ENCODE measurements around the gene MRM2. TPM values are rescaled to one million over a fixed set of nuclear protein-coding genes. Genes with fewer than 3 reads are reported as not detected.

Gene MRM2
- total and polyA plus RNA-seq, 8 donors = 9.9 to 22.3 (median 17.9) TPM

GRCh38 chr7:2196381-2197378 lies 45.3 kb downstream of the MRM2 start:
- intact Hi-C loops (cut with DNase I; ENCODE audit: low total_unique reads) = no loop called here
- WGBS, 5 donors = 85 to 91% (median 87%) methylated on average over 26 to 32 of the region's 32 CpGs
- peaks cover 8 to 70% (median 52%) of the 10 kb centered on the region in 4 donors for H3K36me3 ChIP-seq
- no peak overlapping the region for H3K4me3 ChIP-seq
- TF ChIP-seq EP300 (IDR thresholded peaks at IDR 0.05) = no peak
- TF ChIP-seq CTCF (IDR thresholded peaks at IDR 0.05) = no peak
- no peak for TF ChIP-seq POLR2A (IDR thresholded peaks at IDR 0.05)
- H3K27me3 ChIP-seq = no peaks in the 10 kb centered on the region
- peak in 1 of 2 donors; percentile 23 for DNase-seq
- peaks cover 0 to 13% (median 3%) of the 10 kb centered on the region in 4 donors for H3K9me3 ChIP-seq
- H3K4me1 ChIP-seq = no peaks in the 10 kb centered on the region
- H3K27ac ChIP-seq = no peak overlapping the region

DNA sequence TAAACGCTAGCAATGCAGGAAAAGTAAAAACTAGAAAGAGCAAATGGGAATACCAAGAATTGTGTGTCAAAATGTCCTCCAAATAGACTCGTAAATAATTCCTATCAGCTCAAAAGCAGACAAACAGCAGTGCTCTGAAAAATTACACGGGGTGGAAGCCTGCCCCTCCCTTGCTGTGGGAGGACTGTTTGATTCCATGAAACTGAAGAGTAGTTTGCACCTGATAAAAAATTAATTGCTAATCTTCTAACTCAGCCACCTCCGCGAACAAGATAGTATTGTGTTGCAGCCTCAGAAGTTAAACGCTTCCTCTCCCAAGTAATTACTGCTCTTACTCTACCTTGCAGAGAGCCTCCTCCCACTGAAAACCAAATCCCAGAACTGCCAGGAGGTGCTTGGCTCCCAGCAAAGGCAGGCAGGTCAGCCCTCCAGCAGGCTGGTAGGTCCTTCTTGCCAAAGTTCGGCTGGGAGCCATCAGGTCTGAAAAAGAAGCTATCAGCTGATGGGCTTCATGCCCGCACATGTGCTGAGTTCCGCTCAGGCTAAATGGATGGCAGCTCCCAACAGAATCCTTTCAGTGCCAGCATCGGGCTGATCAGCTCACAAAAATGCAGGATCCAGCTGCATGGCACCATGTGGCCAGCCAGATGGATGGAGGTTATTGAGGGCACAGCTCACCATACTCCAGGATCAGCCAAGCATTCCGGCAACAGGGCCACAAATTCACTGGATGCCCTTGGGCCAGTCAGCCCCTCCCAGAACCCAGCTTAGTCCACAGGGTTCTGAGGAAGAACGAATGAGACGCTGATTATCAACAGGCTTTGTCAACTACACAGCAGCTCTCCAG lies 46.4 kb downstream of the MRM2 start:
- Histone ChIP-seq H3K27ac (no peak overlapping the region), H3K27me3 (no peaks in the 10 kb centered on the region), H3K4me3 (no peak overlapping the region), H3K9me3 (peaks cover 0 to 13% (median 3%) of the 10 kb centered on the region in 4 donors), H3K4me1 (no peaks in the 10 kb centered on the region), H3K36me3 (peaks cover 8 to 61% (median 42%) of the 10 kb centered on the region in 4 donors)
- 79 to 94% (median 81%) methylated on average over 13 of the region's 13 CpGs for WGBS, 5 donors
- TF ChIP-seq CTCF (IDR thresholded peaks at IDR 0.05) (no peak), EP300 (IDR thresholded peaks at IDR 0.05) (no peak), POLR2AphosphoS5 (IDR thresholded peaks at IDR 0.05) (no peak), POLR2A (IDR thresholded peaks at IDR 0.05) (no peak)
- peak; percentile 24 to 60 for DNase-seq
- intact Hi-C loops (cut with DNase I; ENCODE audit: low total_unique reads) = no loop called here

DNA sequence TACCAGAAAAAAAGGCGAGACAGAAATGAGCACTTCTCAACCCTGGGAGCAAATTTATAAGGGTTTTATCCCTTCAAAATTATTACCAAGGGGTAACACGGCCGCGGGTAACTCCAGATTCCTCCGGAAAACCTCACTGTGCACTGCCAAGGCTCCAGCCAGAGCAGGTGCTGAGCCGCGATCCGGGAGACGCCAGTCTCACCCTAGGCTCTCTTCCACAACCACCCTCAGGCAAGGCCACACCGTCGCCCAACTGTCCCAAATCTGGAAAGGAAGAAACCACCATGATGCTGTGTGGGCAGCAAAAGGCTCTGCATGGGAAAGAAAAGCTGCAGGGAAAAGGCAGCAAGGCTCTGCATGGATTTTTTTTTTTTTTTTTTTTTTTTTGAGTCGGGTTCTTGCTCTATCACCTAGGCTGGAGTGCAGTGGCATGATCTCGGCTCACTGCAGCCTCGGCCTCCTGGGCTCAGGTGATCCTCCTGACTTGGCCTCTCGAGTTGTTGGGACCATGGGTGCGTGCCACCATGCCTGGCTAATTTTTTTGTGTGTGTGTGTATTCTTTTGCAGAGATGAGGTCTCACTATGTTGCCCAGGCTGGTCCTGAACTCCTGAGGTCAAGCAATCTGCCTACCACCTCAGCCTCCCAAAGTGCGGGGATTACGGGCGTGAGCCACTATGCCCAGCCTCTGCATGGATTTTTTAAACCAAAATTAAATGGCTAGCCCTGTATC lies 48.3 kb downstream of the MRM2 start:
- Histone ChIP-seq H3K9me3 (peaks cover 0 to 20% (median 5%) of the 10 kb centered on the region in 4 donors), H3K27ac (peak overlapping the region in 1 of 5 donors; percentile 7), H3K4me3 (no peak overlapping the region), H3K27me3 (no peaks in the 10 kb centered on the region), H3K36me3 (peaks cover 0 to 55% (median 24%) of the 10 kb centered on the region in 4 donors), H3K4me1 (no peaks in the 10 kb centered on the region)
- WGBS, 5 donors = 89 to 92% (median 90%) methylated on average over 19 of the region's 19 CpGs
- TF ChIP-seq EP300 (IDR thresholded peaks at IDR 0.05) (no peak), CTCF (IDR thresholded peaks at IDR 0.05) (no peak), POLR2A (IDR thresholded peaks at IDR 0.05) (no peak), POLR2AphosphoS5 (IDR thresholded peaks at IDR 0.05) (no peak)
- intact Hi-C loops (cut with DNase I; ENCODE audit: low total_unique reads) = no loop called here
- peak in 1 of 2 donors; percentile 13 for DNase-seq

Data from stomach (tissue), 9 donors.